KBM-7 (cell line): ENCODE measurements around the gene FAM32A.

Experiments used
- DNase-seq: peaks from one replicate; pipeline ENCODE4 v3.0.0-alpha.2; 2015
- in situ Hi-C: fragments of 300-500 bp; cut with MboI; formaldehyde crosslinking; loops from 2 replicates; pipeline ENCODE4 v1.14.3; 2020; ENCODE audit warnings: low sequenced_read_pairs, low pct_unique_long_range_greater_than_20kb, mixed read lengths

The FAM32A gene

DNA sequence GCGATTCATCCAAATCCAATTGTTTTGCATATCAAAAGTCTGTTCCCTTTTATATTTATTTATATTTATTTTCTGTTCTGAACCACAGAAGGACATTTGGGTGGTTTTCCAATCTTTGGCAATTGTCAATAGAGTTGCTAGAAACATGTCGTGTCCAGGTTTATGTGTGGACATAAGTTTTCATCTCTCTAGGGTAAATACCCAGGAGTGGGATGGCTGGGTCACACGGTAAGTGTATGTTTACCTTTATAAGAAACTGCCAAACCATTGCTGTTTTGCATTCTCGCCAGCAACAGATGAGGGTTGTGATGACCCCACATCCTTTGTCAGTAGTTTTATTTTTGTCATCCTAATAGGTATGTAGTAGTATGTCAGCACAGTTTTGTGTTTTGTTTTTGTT, 25.0 kb downstream of the FAM32A start:
- no peak for DNase-seq
- in situ Hi-C loops: no loop called here

DNA sequence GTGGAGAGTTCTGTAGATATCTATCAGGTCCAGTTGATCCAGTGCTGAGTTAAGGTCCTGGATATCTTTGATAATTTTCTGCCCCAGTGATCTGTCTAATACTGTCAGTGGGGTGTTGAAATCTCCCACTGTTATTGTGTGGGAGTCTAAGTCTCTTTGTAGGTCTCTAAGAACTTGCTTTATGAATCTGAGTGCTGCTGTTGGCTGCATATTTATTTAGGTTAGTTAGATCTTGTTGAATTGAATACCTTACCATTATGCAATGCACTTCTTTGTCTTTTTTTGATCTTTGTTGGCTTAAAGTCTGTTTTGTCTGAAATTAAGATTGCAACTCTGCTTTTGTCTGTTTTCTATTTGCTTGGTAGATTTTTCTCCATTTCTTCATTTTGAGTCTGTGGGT, 27.9 kb downstream of the FAM32A start:
- in situ Hi-C loops: no loop called here
- no peak for DNase-seq

DNA sequence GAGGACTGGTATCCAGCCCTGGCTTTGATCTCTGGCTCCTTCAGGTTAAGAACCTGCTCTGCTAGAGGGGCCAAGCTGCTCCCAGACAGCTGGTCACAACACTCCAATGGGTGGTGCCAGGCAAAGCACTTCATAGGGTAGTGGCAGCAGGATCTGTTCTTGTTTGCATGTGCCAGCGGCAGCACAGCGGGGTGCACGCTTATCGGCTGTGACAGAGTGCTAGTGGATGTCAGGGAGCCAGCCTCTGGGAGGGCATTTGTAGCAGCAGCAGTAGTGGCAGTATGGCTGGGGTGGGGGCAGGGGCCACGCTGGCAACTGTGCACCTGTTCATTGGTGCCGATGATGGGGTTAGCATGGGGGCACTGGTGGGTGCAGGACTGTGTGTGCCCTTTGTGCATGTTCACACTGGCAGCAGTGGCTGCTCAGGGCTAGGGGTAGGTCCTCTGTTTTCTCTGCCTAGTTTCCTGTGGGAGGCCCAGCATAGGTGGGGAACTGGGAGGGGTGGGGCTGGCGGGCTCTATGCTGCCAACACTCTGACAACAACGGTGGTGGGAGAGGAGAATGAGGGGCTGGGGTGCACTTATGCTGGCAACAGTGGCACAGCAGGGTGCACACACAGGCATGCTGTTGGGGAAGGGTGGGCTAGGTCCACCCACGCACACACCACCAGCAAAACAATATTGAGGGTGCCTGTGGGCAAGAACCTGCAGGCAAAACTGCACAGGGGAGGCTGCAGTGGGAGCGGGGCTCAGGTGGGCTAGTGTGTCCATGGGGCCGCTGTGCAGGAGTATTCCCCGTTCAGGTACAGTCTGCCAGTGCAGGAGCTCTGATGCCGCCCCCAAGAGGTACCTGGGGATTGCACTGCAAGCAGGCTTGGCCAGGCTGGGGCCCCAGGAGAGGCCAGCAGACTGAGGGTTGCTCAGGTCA, 31.8 kb downstream of the FAM32A start:
- DNase-seq: no peak
- in situ Hi-C loops: no loop called here

DNA sequence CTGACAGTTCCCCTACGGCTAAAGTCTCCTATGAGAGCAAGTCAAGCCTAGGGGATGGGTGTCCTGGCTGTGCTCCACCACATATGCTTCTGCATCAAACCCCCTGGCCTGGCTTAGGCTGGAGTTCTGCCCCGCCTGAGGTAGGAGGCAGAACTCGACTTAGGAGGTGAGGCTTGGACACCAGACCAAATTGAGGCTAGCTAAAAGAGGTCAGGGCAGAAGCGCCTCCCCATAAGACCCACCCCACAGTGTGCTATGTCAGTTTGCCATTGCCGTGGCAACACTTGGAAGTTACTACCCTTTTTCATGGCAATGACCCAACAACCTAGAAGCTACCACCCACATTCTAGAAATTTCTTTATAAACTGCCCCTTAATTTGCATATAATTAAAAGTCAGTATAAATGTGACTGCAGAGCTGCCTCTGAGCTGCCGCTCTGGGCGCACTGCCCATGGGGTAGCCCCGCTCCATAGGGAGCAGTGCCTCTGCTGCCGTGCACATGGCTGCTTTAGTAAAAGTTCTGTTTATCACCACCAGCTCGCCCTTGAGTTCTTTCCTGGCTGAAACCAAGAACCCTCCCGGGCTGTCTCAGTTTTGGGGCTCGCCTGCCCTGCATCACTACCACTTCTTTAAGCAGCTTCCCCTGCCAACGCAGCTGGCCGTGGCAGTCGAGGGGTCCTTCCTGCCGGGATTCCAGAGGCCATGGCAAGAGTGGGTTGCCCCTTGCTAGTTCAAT, 32.7 kb downstream of the FAM32A start:
- in situ Hi-C loops: no loop called here
- no peak for DNase-seq

DNA sequence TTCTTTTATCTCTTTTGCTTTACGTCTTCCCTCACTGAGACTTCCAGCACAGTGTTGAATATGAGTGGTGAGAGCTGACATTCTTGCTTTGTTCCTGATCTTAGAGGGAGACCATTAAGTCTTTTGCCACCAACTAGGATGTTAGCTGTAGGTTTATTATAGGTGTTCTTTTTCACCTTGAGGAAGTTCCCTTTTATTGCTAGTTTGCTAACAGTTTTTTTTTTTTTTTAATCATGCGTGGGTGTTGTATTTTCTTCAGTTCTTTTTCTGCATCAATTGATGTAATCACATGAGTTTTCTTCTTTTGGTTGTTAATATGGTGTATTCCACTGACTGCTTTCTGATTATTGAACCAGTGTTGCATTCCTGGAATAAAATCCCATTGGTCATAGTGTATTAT, 33.6 kb downstream of the FAM32A start:
- in situ Hi-C loops: no loop called here
- DNase-seq: no peak

DNA sequence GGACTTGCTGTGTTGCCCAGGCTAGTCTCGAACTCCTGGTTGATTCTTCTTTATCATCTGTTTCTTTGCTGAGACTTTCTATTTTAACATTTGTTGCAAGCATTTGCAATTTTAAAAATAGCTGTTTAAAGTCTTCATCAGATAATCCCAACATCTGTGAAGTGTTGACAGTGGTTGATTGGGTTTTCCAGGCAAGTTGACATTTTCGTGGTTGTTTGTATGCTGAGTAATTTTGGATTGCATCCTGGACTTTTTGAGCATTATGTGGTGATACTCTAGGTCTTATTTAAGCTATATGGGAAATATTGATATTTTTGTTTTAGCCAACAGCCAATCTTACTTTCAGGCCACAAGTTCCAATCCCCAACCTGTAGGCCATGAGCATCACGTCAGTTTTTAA, 37.6 kb downstream of the FAM32A start:
- in situ Hi-C loops: no loop called here
- no peak for DNase-seq

DNA sequence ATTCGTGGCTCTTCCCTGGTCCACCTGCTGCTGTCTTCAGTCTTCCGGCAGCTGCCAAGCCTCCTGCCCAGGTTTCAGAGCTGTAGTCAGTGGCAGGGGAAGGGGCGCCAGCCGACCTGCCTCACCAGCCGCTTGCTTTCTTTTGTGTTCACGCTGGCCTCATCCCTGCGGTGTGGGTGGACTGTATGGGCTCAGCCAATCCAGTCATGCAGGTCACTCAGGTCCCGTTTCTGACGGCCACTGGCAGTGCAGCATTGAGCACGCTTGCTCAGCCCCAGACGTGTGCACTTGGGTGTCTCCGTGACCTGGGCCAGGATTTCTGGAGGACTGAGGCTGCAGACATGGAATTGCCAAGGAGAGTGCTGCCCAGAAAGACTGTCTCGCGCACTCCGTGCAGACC, 38.5 kb downstream of the FAM32A start:
- DNase-seq: no peak
- in situ Hi-C loops: no loop called here

DNA sequence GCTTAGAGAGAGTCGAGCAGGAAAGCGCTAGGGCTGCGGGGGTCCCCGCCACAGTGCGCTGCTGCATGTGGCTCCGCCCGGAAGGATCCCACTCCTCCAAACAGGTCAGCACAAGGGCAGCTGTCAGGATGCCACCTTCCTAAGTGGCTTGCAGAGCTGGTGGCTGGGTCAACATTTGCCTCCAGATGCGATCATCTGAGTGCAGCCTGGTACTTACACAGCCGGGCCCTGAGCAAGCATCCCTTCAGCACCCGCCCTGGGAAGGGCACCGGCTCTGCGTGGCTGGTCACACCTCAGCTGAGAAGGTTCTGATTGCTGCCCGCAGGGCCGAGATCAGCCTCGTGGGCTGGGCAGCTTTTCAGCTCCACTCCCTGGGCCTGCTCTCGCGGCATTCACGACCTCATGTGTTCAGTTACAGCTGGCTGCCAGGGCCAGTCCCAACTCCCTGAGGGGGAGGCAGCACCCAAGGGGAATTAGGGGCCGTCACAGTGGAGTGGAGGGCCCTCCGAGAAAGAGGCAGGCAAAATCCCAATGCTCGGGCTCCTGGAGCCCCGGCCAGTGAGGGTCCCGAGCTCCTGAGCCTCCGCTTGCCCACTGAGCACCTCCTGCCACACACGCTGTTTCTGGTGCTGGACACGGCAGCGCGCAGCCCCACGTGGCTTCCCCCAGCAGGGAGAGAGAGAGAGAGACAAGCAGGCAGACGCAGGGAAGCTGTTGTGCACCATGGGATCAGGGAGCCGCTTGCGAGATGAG, 39.3 kb downstream of the FAM32A start:
- no peak for DNase-seq
- in situ Hi-C loops: no loop called here

DNA sequence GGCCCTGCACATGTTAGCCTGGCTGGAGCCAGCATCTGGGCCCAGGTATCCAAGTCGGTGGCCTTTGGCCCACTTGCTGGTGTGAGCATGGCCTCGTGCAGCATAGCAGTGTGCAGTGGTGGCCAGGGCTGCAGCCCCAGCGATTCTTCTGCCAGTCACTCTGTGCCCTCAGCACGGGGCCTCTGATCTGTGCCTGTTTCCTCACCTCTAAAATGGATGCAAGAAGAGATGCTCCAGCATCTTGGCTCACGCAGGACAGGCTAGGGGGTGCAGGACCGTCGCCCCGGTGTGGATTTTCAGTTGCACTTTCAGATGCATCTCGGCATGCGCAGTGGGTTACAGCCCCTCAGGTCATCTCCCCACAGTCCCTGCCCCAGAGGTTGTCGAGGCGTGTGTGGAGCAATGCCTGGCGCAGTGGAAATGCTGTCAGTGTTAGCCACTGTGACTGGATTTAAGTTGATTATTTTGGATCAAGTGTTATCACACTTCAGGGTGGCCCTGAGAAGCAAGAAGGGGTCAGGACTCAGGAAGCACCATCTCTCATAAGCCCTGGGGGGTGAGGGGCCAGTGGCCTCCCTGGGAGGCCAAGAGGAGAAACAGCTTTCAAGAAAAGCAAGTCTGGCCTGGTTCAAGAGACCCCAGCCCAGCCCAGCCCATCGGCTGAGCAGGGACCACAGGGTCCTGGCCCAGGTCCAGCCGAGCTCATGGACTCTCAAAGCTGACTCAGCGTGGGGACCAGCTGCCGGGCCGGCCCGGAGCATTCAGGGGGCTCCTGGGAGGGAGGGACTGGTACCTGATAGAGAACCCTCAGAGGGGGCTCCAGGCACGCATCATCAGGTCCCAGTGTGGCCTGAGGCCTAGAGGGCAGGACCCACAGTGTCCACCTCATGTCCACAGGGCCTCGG, 40.3 kb downstream of the FAM32A start:
- no peak for DNase-seq
- in situ Hi-C loops: no loop called here

DNA sequence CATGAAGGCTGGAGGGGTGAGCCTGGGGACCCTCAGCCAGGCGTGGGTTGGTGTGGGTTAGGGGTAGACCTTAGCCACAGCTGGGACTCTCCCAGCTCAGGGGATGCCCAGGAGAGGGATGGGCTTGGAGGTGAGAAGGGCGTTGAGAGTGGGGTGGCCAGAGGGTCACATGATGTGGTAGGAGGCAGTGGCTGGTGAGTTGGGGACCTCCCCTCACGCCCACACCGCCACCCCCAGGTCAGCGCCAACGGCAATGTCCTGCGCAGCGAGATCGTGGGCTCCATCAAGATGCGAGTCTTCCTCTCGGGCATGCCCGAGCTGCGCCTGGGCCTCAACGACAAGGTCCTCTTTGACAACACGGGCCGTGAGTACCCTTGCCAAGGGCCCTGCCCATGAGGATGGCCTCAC, 41.0 kb downstream of the FAM32A start:
- no peak for DNase-seq
- in situ Hi-C loops: no loop called here

DNA sequence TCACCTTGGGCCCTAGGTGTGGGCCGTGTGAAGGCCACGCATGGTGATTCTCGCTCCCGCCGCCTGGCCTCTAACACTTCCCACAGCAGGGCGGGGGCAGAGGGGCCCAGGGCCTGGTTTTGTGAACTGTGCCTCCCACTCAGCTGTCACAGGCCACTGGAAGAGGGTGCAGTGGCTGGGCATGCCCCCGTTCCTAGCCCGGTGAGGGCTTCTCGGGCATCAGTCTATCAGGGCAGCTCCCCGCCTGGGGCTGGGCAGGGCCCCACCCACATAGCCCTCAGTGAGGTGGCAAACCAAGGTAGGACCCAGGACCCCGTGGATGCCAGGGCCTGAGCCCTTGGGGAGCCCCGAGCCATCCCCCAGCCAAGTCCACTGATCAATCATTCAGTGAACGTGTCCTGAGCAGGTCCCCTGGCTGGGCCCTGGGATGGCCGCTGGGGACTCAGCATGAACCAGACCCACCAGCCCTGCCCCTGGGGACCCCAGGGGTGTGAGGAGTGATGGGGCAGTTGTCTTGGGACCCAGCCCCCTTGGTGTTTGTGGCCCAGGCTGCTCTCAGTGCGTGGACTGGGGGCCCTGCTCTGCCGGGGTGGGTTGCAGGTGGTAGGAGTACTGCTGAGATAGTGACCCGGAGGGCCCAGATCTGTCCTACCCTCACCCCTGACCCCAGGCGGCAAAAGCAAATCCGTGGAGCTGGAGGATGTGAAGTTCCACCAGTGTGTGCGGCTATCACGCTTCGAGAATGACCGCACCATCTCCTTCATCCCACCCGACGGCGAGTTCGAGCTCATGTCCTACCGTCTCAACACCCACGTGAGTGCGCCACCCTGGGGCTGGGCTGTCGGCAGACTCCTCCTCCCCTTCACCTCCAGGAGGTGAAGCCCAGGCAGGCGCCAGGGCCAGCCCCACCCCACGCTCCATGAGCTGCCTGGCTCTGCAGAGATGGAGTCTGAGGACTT, 41.9 kb downstream of the FAM32A start:
- in situ Hi-C loops: no loop called here
- no peak for DNase-seq

DNA sequence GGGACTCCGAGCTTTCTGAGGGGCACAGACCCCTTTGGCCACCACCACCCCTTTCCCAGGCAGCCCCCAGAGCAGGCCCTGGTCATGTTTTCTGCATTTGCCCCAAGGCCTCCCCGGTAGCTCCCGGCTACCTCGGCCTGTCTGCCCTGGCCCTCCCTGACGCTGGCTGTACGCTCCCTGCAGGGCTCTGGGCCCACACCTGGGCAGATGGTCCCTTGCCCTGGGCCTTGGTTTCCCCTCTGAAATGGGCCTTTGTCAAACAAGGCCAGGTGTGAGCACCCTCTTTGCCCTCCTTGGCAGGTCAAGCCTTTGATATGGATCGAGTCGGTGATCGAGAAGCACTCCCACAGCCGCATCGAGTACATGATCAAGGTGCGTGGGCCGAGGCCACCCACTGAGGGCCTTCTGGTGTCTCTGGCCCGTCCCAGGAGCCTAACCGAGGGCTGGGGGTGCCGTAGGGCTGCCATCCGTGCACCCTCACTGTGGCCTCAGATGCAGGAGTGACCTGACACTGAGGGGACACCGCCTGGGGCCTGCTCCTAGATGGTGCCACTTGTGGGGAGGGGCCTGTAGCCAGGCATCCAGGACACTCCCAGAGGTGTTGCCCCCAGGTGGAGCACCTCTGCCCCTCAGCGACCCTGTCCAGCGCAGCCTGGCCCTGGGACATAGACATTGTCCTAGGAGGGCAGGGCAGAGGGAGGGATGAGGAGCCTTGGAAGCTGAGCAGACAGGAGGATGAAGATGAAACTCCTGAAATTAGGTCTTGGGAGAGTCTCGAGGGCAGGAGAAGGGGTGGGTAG, 42.8 kb downstream of the FAM32A start:
- in situ Hi-C loops: no loop called here
- no peak for DNase-seq

DNA sequence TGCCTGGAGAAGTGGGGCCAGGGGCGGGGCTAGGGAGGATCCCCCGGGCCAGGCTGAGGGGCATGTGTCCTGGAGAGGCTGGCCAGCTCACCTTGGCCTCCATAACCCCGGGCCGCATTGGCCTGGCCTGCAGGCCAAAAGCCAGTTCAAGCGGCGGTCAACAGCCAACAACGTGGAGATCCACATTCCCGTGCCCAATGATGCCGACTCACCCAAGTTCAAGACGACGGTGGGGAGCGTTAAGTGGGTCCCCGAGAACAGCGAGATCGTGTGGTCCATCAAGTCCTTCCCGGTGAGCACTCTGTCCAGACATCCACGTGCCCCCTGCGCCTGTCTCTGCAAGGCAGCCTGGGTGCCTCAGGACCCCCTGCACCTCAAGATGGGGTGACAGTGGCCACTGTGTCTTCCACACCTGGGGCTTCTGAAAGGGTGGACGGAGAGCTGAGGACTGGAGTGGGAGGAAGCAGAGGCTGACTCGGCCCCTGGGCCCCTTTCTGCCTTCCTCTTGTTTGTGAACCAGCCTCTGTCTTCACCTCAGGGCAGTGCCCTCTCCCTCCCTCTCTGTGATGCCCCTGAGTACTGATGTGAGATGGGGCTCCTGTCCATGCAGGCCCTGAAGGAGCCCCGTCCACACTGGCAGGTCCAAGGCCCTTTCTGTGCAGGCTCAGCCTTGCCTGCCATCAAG, 43.6 kb downstream of the FAM32A start:
- in situ Hi-C loops: no loop called here
- no peak for DNase-seq

DNA sequence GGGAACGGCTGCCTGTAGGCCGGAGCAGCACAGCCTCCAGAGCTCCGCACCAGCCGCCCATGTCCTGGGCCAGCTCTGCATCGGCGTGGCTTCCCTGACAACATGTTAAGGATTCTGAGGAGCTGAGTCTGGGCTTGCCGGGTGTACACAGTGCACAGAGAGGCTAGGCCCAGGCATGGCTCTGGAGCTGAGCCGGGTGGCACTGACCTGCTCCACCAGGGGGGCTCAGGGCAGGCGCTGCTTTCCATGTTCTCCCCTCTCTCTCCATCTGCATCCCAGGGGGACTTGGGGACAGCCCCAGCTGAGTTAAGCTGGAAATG, 44.1 kb downstream of the FAM32A start:
- in situ Hi-C loops: no loop called here
- no peak for DNase-seq

DNA sequence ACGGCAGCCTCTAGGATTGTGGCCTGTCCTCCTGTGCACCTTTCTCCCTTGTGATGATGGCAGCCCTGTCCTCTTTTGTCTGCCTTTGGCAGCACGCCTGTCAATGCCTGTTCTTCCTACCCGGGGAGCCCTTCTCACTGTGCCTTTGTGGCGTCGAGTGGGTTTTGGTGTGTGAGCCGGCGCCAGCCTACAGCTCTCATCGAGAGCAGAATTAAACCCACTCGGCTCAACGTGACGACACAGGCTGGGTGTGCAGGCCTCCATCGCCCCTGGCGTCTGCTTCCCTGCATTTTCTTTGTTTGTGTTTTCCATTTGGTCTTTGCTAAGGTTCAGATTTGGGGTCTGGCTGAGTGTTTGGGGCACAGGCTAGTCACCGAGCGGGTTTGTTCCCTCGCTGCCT, 46.9 kb downstream of the FAM32A start:
- no peak for DNase-seq
- in situ Hi-C loops: no loop called here

DNA sequence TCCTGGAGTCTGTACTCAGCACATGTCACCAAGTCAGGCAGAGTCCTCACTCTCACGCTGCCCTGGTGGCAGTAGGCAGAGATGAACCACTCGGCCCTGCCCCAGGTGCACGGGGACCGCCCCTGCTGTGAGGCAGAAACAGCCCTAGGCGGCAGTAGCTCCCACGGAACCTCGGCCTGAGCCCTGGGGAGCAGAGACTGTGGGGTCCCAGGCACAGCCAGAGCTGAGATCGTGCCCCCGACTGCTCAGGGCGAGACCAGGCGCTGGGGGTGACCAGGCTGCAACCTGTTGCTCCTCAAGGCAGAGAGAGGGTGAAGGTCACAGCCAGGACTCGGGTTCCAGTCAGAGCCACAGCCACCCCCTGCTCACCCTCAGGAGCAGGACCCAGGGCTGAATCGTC, 47.4 kb downstream of the FAM32A start:
- DNase-seq: no peak

More for the DNA sequence above, 47.4 kb downstream of the FAM32A start:
- in situ Hi-C loops: no loop called here
